ENCODE results near the gene PHLPP1. TPM values are rescaled to one million over a fixed set of nuclear protein-coding genes. Genes with fewer than 3 reads are reported as not detected.

Gene PHLPP1
- total RNA-seq, 2 donors from 2014 or later: 4.6 to 5.9 TPM

GRCh38 chr18:62862466-62862865 is 147.1 kb downstream of the PHLPP1 start:
- Histone ChIP-seq H3K27ac (no peak overlapping the region), H3K27me3 (no peaks in the 10 kb centered on the region), H3K4me3 (no peak overlapping the region), H3K4me1 (peaks cover 0 to 4% of the 10 kb centered on the region in 2 donors), H3K9me3 (no peaks in the 10 kb centered on the region), H3K36me3 (no peaks in the 10 kb centered on the region)
- no peak for DNase-seq (ENCODE audit: low spot score)
- no peak for TF ChIP-seq CTCF (IDR thresholded peaks at IDR 0.05)

GRCh38 chr18:62863579-62864001 is 148.2 kb downstream of the PHLPP1 start:
- DNase-seq (ENCODE audit: low spot score): no peak
- Histone ChIP-seq H3K4me3 (no peak overlapping the region), H3K9me3 (no peaks in the 10 kb centered on the region), H3K36me3 (no peaks in the 10 kb centered on the region), H3K27ac (no peak overlapping the region), H3K27me3 (no peaks in the 10 kb centered on the region), H3K4me1 (no peaks in the 10 kb centered on the region)
- no peak for TF ChIP-seq CTCF (IDR thresholded peaks at IDR 0.05)

DNA sequence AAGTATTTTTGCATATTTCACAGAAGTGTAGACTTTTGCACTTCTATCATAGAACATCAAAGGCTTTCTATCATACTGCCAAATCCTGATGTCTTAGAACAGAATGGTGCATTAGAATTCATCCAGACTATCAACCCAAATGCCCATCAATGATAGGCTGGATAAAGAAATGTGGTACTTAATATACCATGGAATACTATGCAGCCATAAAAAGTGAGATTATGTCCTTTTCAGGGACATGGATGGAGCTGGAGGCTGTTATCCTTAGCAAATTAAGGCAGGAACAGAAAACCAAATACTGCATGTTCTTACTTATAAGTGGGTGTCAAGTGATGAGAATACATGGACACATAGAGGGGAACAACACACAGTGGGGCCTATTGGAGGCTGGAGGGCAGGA is 150.2 kb downstream of the PHLPP1 start:
- H3K36me3 ChIP-seq: no peaks in the 10 kb centered on the region
- no peak overlapping the region for H3K4me3 ChIP-seq
- no peak for TF ChIP-seq CTCF (IDR thresholded peaks at IDR 0.05)

GRCh38 chr18:62867534-62867933 is 152.2 kb downstream of the PHLPP1 start:
- no peaks in the 10 kb centered on the region for H3K4me1 ChIP-seq
- H3K9me3 ChIP-seq: no peaks in the 10 kb centered on the region
- H3K27me3 ChIP-seq: no peaks in the 10 kb centered on the region
- no peak for TF ChIP-seq CTCF (IDR thresholded peaks at IDR 0.05)
- no peaks in the 10 kb centered on the region for H3K36me3 ChIP-seq
- H3K4me3 ChIP-seq: no peak overlapping the region
- no peak for DNase-seq (ENCODE audit: low spot score)
- H3K27ac ChIP-seq: no peak overlapping the region

More for the DNA sequence above, 150.2 kb downstream of the PHLPP1 start:
- no peak for DNase-seq (ENCODE audit: low spot score)
- no peaks in the 10 kb centered on the region for H3K9me3 ChIP-seq
- H3K27me3 ChIP-seq: no peaks in the 10 kb centered on the region
- H3K27ac ChIP-seq: no peak overlapping the region
- no peaks in the 10 kb centered on the region for H3K4me1 ChIP-seq

GRCh38 chr18:62868645-62869044 is 153.3 kb downstream of the PHLPP1 start:
- Histone ChIP-seq H3K27me3 (no peaks in the 10 kb centered on the region), H3K27ac (no peak overlapping the region), H3K4me1 (no peaks in the 10 kb centered on the region), H3K36me3 (no peaks in the 10 kb centered on the region), H3K9me3 (no peaks in the 10 kb centered on the region), H3K4me3 (no peak overlapping the region)
- DNase-seq (ENCODE audit: low spot score): no peak
- no peak for TF ChIP-seq CTCF (IDR thresholded peaks at IDR 0.05)

DNA sequence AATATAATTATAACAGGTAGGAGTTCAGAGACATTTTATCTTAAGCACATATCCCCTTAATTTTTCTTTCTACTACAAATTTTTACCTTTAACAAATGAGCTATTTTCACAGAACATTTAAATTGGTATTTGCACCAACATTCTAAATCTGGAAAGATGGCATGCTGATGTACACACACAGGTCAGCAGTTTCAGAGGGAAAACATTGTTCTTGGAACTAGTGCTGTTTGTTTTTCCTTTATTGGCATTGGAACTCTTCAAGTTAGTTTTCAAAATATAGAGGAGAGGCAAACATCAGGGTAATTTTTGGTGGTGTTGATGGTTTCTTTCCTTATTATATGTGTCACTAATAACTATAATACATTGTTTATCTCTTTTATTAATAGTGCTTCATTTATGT is 155.3 kb downstream of the PHLPP1 start:
- Histone ChIP-seq H3K4me1 (no peaks in the 10 kb centered on the region), H3K36me3 (no peaks in the 10 kb centered on the region), H3K9me3 (no peaks in the 10 kb centered on the region), H3K27me3 (no peaks in the 10 kb centered on the region), H3K4me3 (no peak overlapping the region), H3K27ac (no peak overlapping the region)
- no peak for TF ChIP-seq CTCF (IDR thresholded peaks at IDR 0.05)
- DNase-seq (ENCODE audit: low spot score): no peak

Measured in right atrium auricular region (tissue), 2 donors.